HG02798 (cell line): Measurements from ENCODE around the gene MAP3K14.

Experiments used
- ATAC-seq: cut with Tn5 transposase; IDR thresholded peaks from one replicate; pipeline ENCODE4 v1.9.1; 2021; ENCODE audit warnings: mild to moderate bottlenecking; ENCODE audit not compliant: unreplicated experiment, poor library complexity

The MAP3K14 gene

GRCh38 chr17:45339646-45340605 lies 23.1 kb upstream of the MAP3K14 start:
- ATAC-seq, result no peak

GRCh38 chr17:45338996-45339535 lies 22.2 kb upstream of the MAP3K14 start:
- no peak for ATAC-seq

GRCh38 chr17:45338023-45338781 lies 21.4 kb upstream of the MAP3K14 start:
- no peak for ATAC-seq

- ATAC-seq, result no peak
Observed at GRCh38 chr17:45336390-45337182, 19.8 kb upstream of the MAP3K14 start.

GRCh38 chr17:45335721-45336120 lies 18.9 kb upstream of the MAP3K14 start:
- no peak for ATAC-seq

GRCh38 chr17:45334701-45335677 lies 18.2 kb upstream of the MAP3K14 start:
- ATAC-seq, result no peak

- ATAC-seq, result no peak
Observed at GRCh38 chr17:45334231-45334630, 17.4 kb upstream of the MAP3K14 start.

GRCh38 chr17:45333702-45334092 lies 16.9 kb upstream of the MAP3K14 start:
- no peak for ATAC-seq

- ATAC-seq, result peak; percentile 35
Observed at GRCh38 chr17:45332989-45333701, 16.3 kb upstream of the MAP3K14 start.

GRCh38 chr17:45332505-45332904 lies 15.7 kb upstream of the MAP3K14 start:
- ATAC-seq, result no peak

GRCh38 chr17:45326626-45327025 lies 9.8 kb upstream of the MAP3K14 start:
- ATAC-seq, result no peak

GRCh38 chr17:45325810-45326209 lies 9.0 kb upstream of the MAP3K14 start:
- ATAC-seq, result no peak

- ATAC-seq, result no peak
Observed at GRCh38 chr17:45324336-45324735, 7.5 kb upstream of the MAP3K14 start.

GRCh38 chr17:45322168-45322567 lies 5.3 kb upstream of the MAP3K14 start:
- ATAC-seq, result no peak

GRCh38 chr17:45320931-45321461 lies 4.2 kb upstream of the MAP3K14 start:
- ATAC-seq, result no peak

- ATAC-seq, result no peak
Observed at GRCh38 chr17:45320349-45320930, 3.6 kb upstream of the MAP3K14 start.

GRCh38 chr17:45319239-45319703 lies 2.5 kb upstream of the MAP3K14 start:
- ATAC-seq, result no peak
